Esophagus (tissue), 2 donors: ENCODE results near the gene TKTL1. TPM values are rescaled to one million over a fixed set of nuclear protein-coding genes. Genes with fewer than 3 reads are reported as not detected.
"Not testable (repeated sequence)": the region's sequence is repeated elsewhere in the genome, so short reads cannot be mapped to it uniquely, and the experiment has no call there.

Experiments
- H3K27ac ChIP-seq, 2 donors: one replicate each; pipeline ENCODE4 v1.5.1; 2013; ENCODE audit warnings: low read depth in 2 of 2, mild to moderate bottlenecking in 2 of 2, inconsistent platforms in 1 of 2, low read length in 1 of 2, moderate library complexity in 1 of 2
- H3K27me3 ChIP-seq, 2 donors: one replicate each; pipeline ENCODE4 v1.6.1; 2013; ENCODE audit warnings: low read length in 2 of 2, control low read depth in 1 of 2, mild to moderate bottlenecking in 1 of 2; ENCODE audit not compliant: insufficient read depth in 2 of 2, control insufficient read depth in 1 of 2
- H3K36me3 ChIP-seq, 2 donors: one replicate each; pipeline ENCODE4 v1.6.1; 2013; ENCODE audit warnings: low read length in 1 of 2; ENCODE audit not compliant: control insufficient read depth in 2 of 2, insufficient read depth in 2 of 2
- H3K4me1 ChIP-seq, 2 donors: one replicate each; pipeline ENCODE4 v1.6.1; 2013; ENCODE audit warnings: low read length in 1 of 2; ENCODE audit not compliant: control insufficient read depth in 2 of 2, insufficient read depth in 2 of 2
- H3K4me3 ChIP-seq, 2 donors: one replicate each; pipeline ENCODE4 v1.5.1; 2013; ENCODE audit warnings: low read length in 2 of 2, mild to moderate bottlenecking in 2 of 2, low read depth in 1 of 2, moderate library complexity in 1 of 2
- H3K9me3 ChIP-seq, 2 donors: one replicate each; pipeline ENCODE4 v1.6.1; 2013; ENCODE audit warnings: mild to moderate bottlenecking in 2 of 2, low read depth in 1 of 2, low read length in 1 of 2, moderate library complexity in 1 of 2; ENCODE audit not compliant: control insufficient read depth in 2 of 2, insufficient read depth in 1 of 2
- WGBS, 2 donors: extraction: QIAGEN DNeasy Blood & Tissue Kit; methylation state at CpG; one replicate each; pipeline ENCODE4 v1.1.7; 2013; 5-methylcytosine and 5-hydroxymethylcytosine counted together
- polyA plus RNA-seq, 2 donors: library from polyadenylated mRNA; stranded (reverse); fragments of 200-250 nt; gene quantifications; one replicate each; pipeline ENCODE4 v1.2.3, GENCODE V29; 2013
- donor health status: healthy with polysubstance abuse.
- donor health status: Bipolar disorder and iron deficiency.

Gene TKTL1
- polyA plus RNA-seq, 2 donors: not detected

GRCh38 chrX:154294791-154295574 lies 612 bp upstream of the TKTL1 start, which contains the start of gene TEX28:
Gene TEX28 (minus strand): TSS chrX:154295124. CDS start chrX:154292117, 3,007 bp downstream.
- Histone ChIP-seq H3K27me3 (no peaks in the 10 kb centered on the region), H3K9me3 (peaks cover 0 to 5% of the 10 kb centered on the region in 2 donors), H3K27ac (no peak within 1 kb of the TSS), H3K4me1 (no peaks in the 10 kb centered on the region), H3K36me3 (no peaks in the 10 kb centered on the region), H3K4me3 (no peak within 1 kb of the TSS)
- WGBS, 2 donors: 93 to 94% methylated on average over 38 of the region's 39 CpGs

- Histone ChIP-seq H3K27ac (no peak overlapping the region), H3K27me3 (no peaks in the 10 kb centered on the region), H3K36me3 (no peaks in the 10 kb centered on the region), H3K9me3 (peaks cover 0 to 5% of the 10 kb centered on the region in 2 donors), H3K4me1 (no peaks in the 10 kb centered on the region), H3K4me3 (no peak overlapping the region)
- 90 to 92% methylated on average over 18 of the region's 18 CpGs for WGBS, 2 donors
Observed at GRCh38 chrX:154296731-154297130, 1.1 kb downstream of the TKTL1 start.

- Histone ChIP-seq H3K27ac (no peak overlapping the region), H3K36me3 (no peaks in the 10 kb centered on the region), H3K4me1 (no peaks in the 10 kb centered on the region), H3K9me3 (peaks cover 0 to 5% of the 10 kb centered on the region in 2 donors), H3K27me3 (no peaks in the 10 kb centered on the region), H3K4me3 (no peak overlapping the region)
- WGBS, 2 donors: 57 to 66% methylated on average over 7 of the region's 7 CpGs
Observed at GRCh38 chrX:154298312-154298711, 2.7 kb downstream of the TKTL1 start.

GRCh38 chrX:154300816-154301215 lies 5.2 kb downstream of the TKTL1 start:
- H3K27ac ChIP-seq: no peak overlapping the region
- peaks cover 0 to 3% of the 10 kb centered on the region in 2 donors for H3K27me3 ChIP-seq
- no peak overlapping the region for H3K4me3 ChIP-seq
- no peaks in the 10 kb centered on the region for H3K4me1 ChIP-seq
- 89% methylated on average over 8 of the region's 8 CpGs for WGBS, 2 donors
- H3K9me3 ChIP-seq: peaks cover 0 to 2% of the 10 kb centered on the region in 2 donors
- H3K36me3 ChIP-seq: no peaks in the 10 kb centered on the region

- 82 to 83% methylated on average over 7 of the region's 7 CpGs for WGBS, 2 donors
- not testable (repeated sequence) for H3K36me3 ChIP-seq, H3K27me3 ChIP-seq
Observed at GRCh38 chrX:154302998-154303397, 7.4 kb downstream of the TKTL1 start.

GRCh38 chrX:154303476-154303875 lies 7.9 kb downstream of the TKTL1 start:
- Histone ChIP-seq H3K36me3 (no peaks in the 10 kb centered on the region), H3K27ac (no peak overlapping the region), H3K27me3 (peaks cover 0 to 8% of the 10 kb centered on the region in 2 donors), H3K9me3 (no peaks in the 10 kb centered on the region), H3K4me1 (no peaks in the 10 kb centered on the region), H3K4me3 (no peak overlapping the region)
- WGBS, 2 donors: 73 to 74% methylated on average over 8 of the region's 8 CpGs

More at GRCh38 chrX:154302998-154303397, 7.4 kb downstream of the TKTL1 start:
- H3K9me3 ChIP-seq, H3K4me1 ChIP-seq, H3K27ac ChIP-seq, H3K4me3 ChIP-seq: not testable (repeated sequence)

GRCh38 chrX:154304846-154305245 lies 9.3 kb downstream of the TKTL1 start:
- no peaks in the 10 kb centered on the region for H3K36me3 ChIP-seq
- peaks cover 0 to 8% of the 10 kb centered on the region in 2 donors for H3K27me3 ChIP-seq
- H3K27ac ChIP-seq: no peak overlapping the region
- no peaks in the 10 kb centered on the region for H3K4me1 ChIP-seq
- H3K4me3 ChIP-seq: no peak overlapping the region
- H3K9me3 ChIP-seq: no peaks in the 10 kb centered on the region
- 81 to 86% methylated on average over 10 of the region's 10 CpGs for WGBS, 2 donors

GRCh38 chrX:154305541-154306205 lies 10.1 kb downstream of the TKTL1 start:
- H3K27ac ChIP-seq: no peak overlapping the region
- WGBS, 2 donors: 77 to 86% methylated on average over 11 of the region's 11 CpGs
- H3K4me3 ChIP-seq: no peak overlapping the region

GRCh38 chrX:154307202-154307601 lies 11.6 kb downstream of the TKTL1 start:
- peaks cover 0 to 8% of the 10 kb centered on the region in 2 donors for H3K27me3 ChIP-seq
- peaks cover 0 to 2% of the 10 kb centered on the region in 2 donors for H3K9me3 ChIP-seq
- WGBS, 2 donors: 85 to 87% methylated on average over 6 of the region's 6 CpGs
- no peak overlapping the region for H3K27ac ChIP-seq
- no peaks in the 10 kb centered on the region for H3K36me3 ChIP-seq
- H3K4me1 ChIP-seq: no peaks in the 10 kb centered on the region
- no peak overlapping the region for H3K4me3 ChIP-seq

More at GRCh38 chrX:154305541-154306205, 10.1 kb downstream of the TKTL1 start:
- H3K27me3 ChIP-seq: peaks cover 0 to 8% of the 10 kb centered on the region in 2 donors
- no peaks in the 10 kb centered on the region for H3K36me3 ChIP-seq
- H3K4me1 ChIP-seq: no peaks in the 10 kb centered on the region
- no peaks in the 10 kb centered on the region for H3K9me3 ChIP-seq
